Measurements from ENCODE around the gene MAPKAP1. TPM values are rescaled to one million over a fixed set of nuclear protein-coding genes. Genes with fewer than 3 reads are reported as not detected.

The MAPKAP1 gene
- total and polyA plus RNA-seq, 2 of the 13 experiments (the other 11 are each of a cell fraction or from before 2014, with no cell fraction given) = 45.0 to 64.3 TPM

- TF ChIP-seq, protein P1, sequence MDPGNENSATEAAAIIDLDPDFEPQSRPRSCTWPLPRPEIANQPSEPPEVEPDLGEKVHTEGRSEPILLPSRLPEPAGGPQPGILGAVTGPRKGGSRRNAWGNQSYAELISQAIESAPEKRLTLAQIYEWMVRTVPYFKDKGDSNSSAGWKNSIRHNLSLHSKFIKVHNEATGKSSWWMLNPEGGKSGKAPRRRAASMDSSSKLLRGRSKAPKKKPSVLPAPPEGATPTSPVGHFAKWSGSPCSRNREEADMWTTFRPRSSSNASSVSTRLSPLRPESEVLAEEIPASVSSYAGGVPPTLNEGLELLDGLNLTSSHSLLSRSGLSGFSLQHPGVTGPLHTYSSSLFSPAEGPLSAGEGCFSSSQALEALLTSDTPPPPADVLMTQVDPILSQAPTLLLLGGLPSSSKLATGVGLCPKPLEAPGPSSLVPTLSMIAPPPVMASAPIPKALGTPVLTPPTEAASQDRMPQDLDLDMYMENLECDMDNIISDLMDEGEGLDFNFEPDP (CRISPR knock-in tag; conservative IDR thresholded peaks at IDR 0.05) = no peak
- TF ChIP-seq MXD3 (CRISPR knock-in tag; IDR thresholded peaks at IDR 0.05) = no peak
- peak; percentile 84; the same call in 1 of the 2 replicates for TF ChIP-seq NR2F2 (IDR thresholded peaks at IDR 0.05; ENCODE audit: borderline replicate concordance, low read depth)
- TF ChIP-seq, protein P2, sequence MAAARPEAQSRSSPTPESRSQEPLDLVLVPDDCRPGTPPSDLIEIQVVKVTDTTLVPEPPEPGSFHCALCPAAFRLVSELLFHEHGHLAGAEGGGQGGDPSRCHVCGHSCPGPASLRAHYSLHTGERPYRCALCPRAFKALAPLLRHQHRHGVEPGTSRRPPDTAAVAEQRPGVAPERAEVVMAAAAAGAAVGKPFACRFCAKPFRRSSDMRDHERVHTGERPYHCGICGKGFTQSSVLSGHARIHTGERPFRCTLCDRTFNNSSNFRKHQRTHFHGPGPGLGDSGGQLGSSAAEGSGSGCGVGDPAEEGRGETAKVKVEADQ (CRISPR knock-in tag; IDR thresholded peaks at IDR 0.05; ENCODE audit: borderline replicate concordance) = no peak
- TF ChIP-seq ZNF350 (CRISPR knock-in tag; IDR thresholded peaks at IDR 0.05; ENCODE audit: borderline replicate concordance, low read depth) = no peak
- TF ChIP-seq TGIF2 (CRISPR knock-in tag; IDR thresholded peaks at IDR 0.05) = 0 out of 2 replicates have a peak, but pooled peaks have one; percentile 46
- TF ChIP-seq ATF1 (CRISPR knock-in tag; IDR thresholded peaks at IDR 0.05) = 0 out of 2 replicates have a peak, but pooled peaks have one; percentile 44
- TF ChIP-seq REL (CRISPR knock-in tag; conservative IDR thresholded peaks at IDR 0.05) = no peak
- no peak for TF ChIP-seq ZNF460 (CRISPR knock-in tag; IDR thresholded peaks at IDR 0.05; ENCODE audit: borderline replicate concordance)
- peak; percentile 82 for TF ChIP-seq HNF4A (CRISPR knock-in tag; IDR thresholded peaks at IDR 0.05)
- no peak for TF ChIP-seq MBD4 (IDR thresholded peaks at IDR 0.05; ENCODE audit: borderline replicate concordance, low read length)
- no peak for TF ChIP-seq STAT6 (CRISPR knock-in tag; IDR thresholded peaks at IDR 0.05; ENCODE audit: borderline replicate concordance)
- TF ChIP-seq FOXC1 (CRISPR knock-in tag; IDR thresholded peaks at IDR 0.05; ENCODE audit: borderline replicate concordance) = no peak
- TF ChIP-seq JUND (CRISPR knock-in tag; IDR thresholded peaks at IDR 0.05) = no peak
- TF ChIP-seq MYNN (CRISPR knock-in tag; IDR thresholded peaks at IDR 0.05; ENCODE audit: low read depth) = no peak
- TF ChIP-seq ZNF7 (CRISPR knock-in tag; IDR thresholded peaks at IDR 0.05) = no peak
- TF ChIP-seq ZNF678 (CRISPR knock-in tag; IDR thresholded peaks at IDR 0.05) = no peak
- no peak for TF ChIP-seq MTF1 (CRISPR knock-in tag; IDR thresholded peaks at IDR 0.05)
- no peak for TF ChIP-seq REXO4 (CRISPR knock-in tag; IDR thresholded peaks at IDR 0.05; ENCODE audit: borderline replicate concordance)
- TF ChIP-seq, protein P3, sequence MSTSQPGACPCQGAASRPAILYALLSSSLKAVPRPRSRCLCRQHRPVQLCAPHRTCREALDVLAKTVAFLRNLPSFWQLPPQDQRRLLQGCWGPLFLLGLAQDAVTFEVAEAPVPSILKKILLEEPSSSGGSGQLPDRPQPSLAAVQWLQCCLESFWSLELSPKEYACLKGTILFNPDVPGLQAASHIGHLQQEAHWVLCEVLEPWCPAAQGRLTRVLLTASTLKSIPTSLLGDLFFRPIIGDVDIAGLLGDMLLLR (CRISPR knock-in tag; IDR thresholded peaks at IDR 0.05) = no peak
- no peak for TF ChIP-seq GABPA (IDR thresholded peaks at IDR 0.05; ENCODE audit: low read depth, low read length)
- TF ChIP-seq GABPA (CRISPR knock-in tag; IDR thresholded peaks at IDR 0.05; ENCODE audit: low read depth) = no peak
- no peak for TF ChIP-seq RBAK (CRISPR knock-in tag; IDR thresholded peaks at IDR 0.05)
- no peak for TF ChIP-seq RFXAP (CRISPR knock-in tag; IDR thresholded peaks at IDR 0.05; ENCODE audit: borderline replicate concordance)
- peak; percentile 83 for TF ChIP-seq RXRB (CRISPR knock-in tag; IDR thresholded peaks at IDR 0.05; ENCODE audit: borderline replicate concordance)
- peak; percentile 12; the same call in 1 of the 2 replicates for TF ChIP-seq STAG1 (CRISPR knock-in tag; IDR thresholded peaks at IDR 0.05)
- TF ChIP-seq ZNF530 (CRISPR knock-in tag; IDR thresholded peaks at IDR 0.05; ENCODE audit: low read depth) = no peak
- no peak for TF ChIP-seq ARNT (IDR thresholded peaks at IDR 0.05)
These were observed 158.9 kb downstream of the MAPKAP1 start (continued) for GRCh38 chr9:125548141-125548540.

Data from HepG2 (cell line).